Esophagus muscularis mucosa (tissue), 4 donors: ENCODE measurements around the gene DIPK1B. TPM values are rescaled to one million over a fixed set of nuclear protein-coding genes. Genes with fewer than 3 reads are reported as not detected.
"Not testable (repeated sequence)": the region's sequence is repeated elsewhere in the genome, so short reads cannot be mapped to it uniquely, and the experiment has no call there.

Source experiments
- DNase-seq: peaks from one replicate; pipeline ENCODE4 v3.0.0-alpha.2; 2017; ENCODE audit errors: extremely low spot score
- H3K27ac ChIP-seq, 4 donors: fragments of 200-600 bp; sonication (generic); replicated peaks in 1 of 4; 1 replicate in 3 of 4; 2 replicates in 1 of 4; pipeline ENCODE4 v1.5.1; 2016 to 2019; ENCODE audit warnings: mild to moderate bottlenecking in 1 of 4
- H3K27me3 ChIP-seq, 4 donors: fragments of 200-600 bp; sonication (generic); one replicate each; pipeline versions ENCODE4 v1.5.1 to v1.6.0; 2016 to 2019
- H3K36me3 ChIP-seq, 4 donors: fragments of 200-600 bp; sonication (generic); one replicate each; pipeline ENCODE4 v1.5.1; 2016 to 2019
- H3K4me1 ChIP-seq, 4 donors: fragments of 200-600 bp; sonication (generic); one replicate each; pipeline ENCODE4 v1.5.1; 2016 to 2019
- H3K4me3 ChIP-seq, 4 donors: fragments of 200-600 bp; sonication (generic); 1 replicate in 2 of 4; 2 replicates in 2 of 4; pipeline ENCODE4 v1.5.1; 2016 to 2019; ENCODE audit warnings: mild to moderate bottlenecking in 4 of 4, moderate library complexity in 1 of 4
- H3K9me3 ChIP-seq, 4 donors: fragments of 200-600 bp; sonication (generic); 1 replicate in 3 of 4; 2 replicates in 1 of 4; pipeline ENCODE4 v1.5.1; 2016 to 2019
- CTCF ChIP-seq, 3 experiments: fragments of 200-600 bp in 2 of 3; fragments of 450-650 bp in 1 of 3; sonication (generic) in 2 of 3; IDR thresholded peaks; one replicate each; pipeline ENCODE4 v1.5.1; 2017 to 2019; ENCODE audit warnings: antibody characterized with exemption in 3 of 3, mild to moderate bottlenecking in 2 of 3, moderate library complexity in 1 of 3
- EP300 ChIP-seq: sonication (generic); formaldehyde crosslinking; IDR thresholded peaks from one replicate; pipeline ENCODE4 v1.6.1; 2017; ENCODE audit warnings: antibody characterized with exemption
- POLR2A ChIP-seq: fragments of 450-650 bp; IDR thresholded peaks from one replicate; pipeline ENCODE4 v1.6.1; 2017; ENCODE audit warnings: antibody characterized with exemption, moderate library complexity, mild to moderate bottlenecking, low read depth
- POLR2AphosphoS5 ChIP-seq, 2 donors: sonication (generic); formaldehyde crosslinking; IDR thresholded peaks; one replicate each; pipeline ENCODE4 v1.6.1; 2017; ENCODE audit warnings: antibody characterized with exemption in 2 of 2
- WGBS: methylation state at CpG from one replicate; pipeline ENCODE4 v1.1.5; 2018; 5-methylcytosine and 5-hydroxymethylcytosine counted together
- intact Hi-C: fragments of 100-400 bp; cut with DNase I; formaldehyde crosslinking; loops from one replicate; pipeline ENCODE4 v1.15.1; 2023
- total RNA-seq, 4 donors: library from RNA; depleted of rRNA; stranded (reverse); fragments of >200 nt; gene quantifications; one replicate each; pipeline versions ENCODE4 v1.1.0 to v1.2.1, GENCODE V29; 2016

Gene DIPK1B
- total RNA-seq, 4 donors from 2014 or later, result 6.6 to 27.8 (median 21.5) TPM

- 51% methylated on average over 19 of the region's 38 CpGs for WGBS
- Histone ChIP-seq H3K9me3 (no peaks in the 10 kb centered on the region), H3K4me3 (no peak overlapping the region), H3K27ac (no peak overlapping the region), H3K27me3 (peaks cover 0 to 45% (median 4%) of the 10 kb centered on the region in 4 donors), H3K36me3 (no peaks in the 10 kb centered on the region), H3K4me1 (no peaks in the 10 kb centered on the region)
- intact Hi-C loops, result no loop called here
- no peak for DNase-seq
- TF ChIP-seq POLR2AphosphoS5 (IDR thresholded peaks at IDR 0.05) (no peak), CTCF (IDR thresholded peaks at IDR 0.05) (no peak), POLR2A (no peak), EP300 (no peak)
These were observed 11.3 kb upstream of the DIPK1B start for GRCh38 chr9:136700959-136701667.

- DNase-seq, result no peak
- no peaks in the 10 kb centered on the region for H3K36me3 ChIP-seq
- intact Hi-C loops, result no loop called here
- WGBS, result 51% methylated on average over 7 of the region's 10 CpGs
- TF ChIP-seq POLR2A, result no peak
- no peak for TF ChIP-seq CTCF (IDR thresholded peaks at IDR 0.05)
- TF ChIP-seq EP300, result no peak
- TF ChIP-seq POLR2AphosphoS5 (IDR thresholded peaks at IDR 0.05), result no peak
- peaks cover 0 to 40% (median 4%) of the 10 kb centered on the region in 4 donors for H3K27me3 ChIP-seq
- no peak overlapping the region for H3K27ac ChIP-seq
- H3K4me3 ChIP-seq, result no peak overlapping the region
- no peaks in the 10 kb centered on the region for H3K4me1 ChIP-seq
- no peaks in the 10 kb centered on the region for H3K9me3 ChIP-seq
These were observed 10.7 kb upstream of the DIPK1B start for GRCh38 chr9:136701668-136702053.

GRCh38 chr9:136703276-136703860 lies 9.0 kb upstream of the DIPK1B start:
- WGBS, result 81% methylated on average over 11 of the region's 12 CpGs

GRCh38 chr9:136704741-136705140 lies 7.6 kb upstream of the DIPK1B start:
- intact Hi-C loops, H3K9me3 ChIP-seq: not testable (repeated sequence)

More at GRCh38 chr9:136703276-136703860, 9.0 kb upstream of the DIPK1B start:
- Histone ChIP-seq H3K27me3 (peaks cover 0 to 32% (median 4%) of the 10 kb centered on the region in 4 donors), H3K27ac (no peak overlapping the region), H3K4me1 (no peaks in the 10 kb centered on the region), H3K4me3 (no peak overlapping the region), H3K36me3 (no peaks in the 10 kb centered on the region), H3K9me3 (no peaks in the 10 kb centered on the region)
- no peak for DNase-seq
- intact Hi-C loops, result no loop called here
- no peak for TF ChIP-seq POLR2AphosphoS5 (IDR thresholded peaks at IDR 0.05)
- TF ChIP-seq POLR2A, result no peak
- TF ChIP-seq CTCF (IDR thresholded peaks at IDR 0.05), result no peak
- no peak for TF ChIP-seq EP300

GRCh38 chr9:136705564-136705963 lies 6.8 kb upstream of the DIPK1B start:
- peaks cover 0 to 19% (median 4%) of the 10 kb centered on the region in 4 donors for H3K27me3 ChIP-seq
- no peak overlapping the region for H3K4me3 ChIP-seq
- H3K27ac ChIP-seq, result no peak overlapping the region
- TF ChIP-seq POLR2AphosphoS5 (IDR thresholded peaks at IDR 0.05), result no peak
- no peak for TF ChIP-seq EP300
- TF ChIP-seq CTCF (IDR thresholded peaks at IDR 0.05), result no peak
- TF ChIP-seq POLR2A, result no peak
- intact Hi-C loops, result no loop called here
- no peaks in the 10 kb centered on the region for H3K36me3 ChIP-seq
- WGBS, result 61% methylated on average over 5 of the region's 7 CpGs
- H3K4me1 ChIP-seq, result no peaks in the 10 kb centered on the region
- H3K9me3 ChIP-seq, result no peaks in the 10 kb centered on the region
- no peak for DNase-seq

More at GRCh38 chr9:136704741-136705140, 7.6 kb upstream of the DIPK1B start:
- peaks cover 0 to 27% (median 4%) of the 10 kb centered on the region in 4 donors for H3K27me3 ChIP-seq
- not testable (repeated sequence) for H3K27ac ChIP-seq, DNase-seq, H3K36me3 ChIP-seq, H3K4me1 ChIP-seq, H3K4me3 ChIP-seq
- 96% methylated on average over 8 of the region's 8 CpGs for WGBS
